Kidney tubule cell (primary cell): ENCODE measurements around the gene TM2D1.
"Not testable (repeated sequence)": the region's sequence is repeated elsewhere in the genome, so short reads cannot be mapped to it uniquely, and the experiment has no call there.

Source experiments
- DNase-seq: peaks from one replicate; pipeline ENCODE4 v3.0.0-alpha.2; 2018; ENCODE audit warnings: low spot score

TM2D1 gene

DNA sequence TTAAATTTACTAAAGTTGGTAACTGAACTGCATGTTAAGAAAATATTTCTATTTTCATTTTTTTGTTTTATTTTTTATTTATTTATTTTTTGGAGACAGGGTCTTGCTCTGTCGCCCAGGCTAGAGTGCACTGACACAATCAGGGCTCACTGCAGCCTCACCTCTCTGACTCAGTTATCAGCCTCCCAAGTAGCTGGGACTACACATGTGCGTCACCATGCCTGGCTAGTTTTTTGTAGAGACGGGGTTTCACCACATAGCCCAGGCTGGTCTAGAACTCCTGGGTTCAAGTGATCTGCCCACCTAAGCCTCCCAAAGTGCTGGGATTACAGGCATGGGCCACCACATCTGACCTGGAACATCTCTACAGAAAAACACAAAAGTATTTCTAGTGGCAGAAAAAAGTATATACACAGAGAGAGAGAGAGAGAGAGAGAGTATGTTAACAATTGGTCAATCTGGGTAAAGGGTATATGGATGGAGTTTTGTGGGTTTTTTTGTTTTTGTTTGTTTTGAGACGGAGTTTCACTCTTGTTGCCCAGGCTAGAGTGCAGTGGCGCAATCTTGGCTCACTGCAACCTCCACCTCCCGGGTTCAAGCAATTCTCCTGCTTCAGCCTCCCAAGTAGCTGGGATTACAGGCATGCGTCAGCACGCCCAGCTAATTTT, 5.8 kb downstream of the TM2D1 start:
- DNase-seq: not testable (repeated sequence)

DNA sequence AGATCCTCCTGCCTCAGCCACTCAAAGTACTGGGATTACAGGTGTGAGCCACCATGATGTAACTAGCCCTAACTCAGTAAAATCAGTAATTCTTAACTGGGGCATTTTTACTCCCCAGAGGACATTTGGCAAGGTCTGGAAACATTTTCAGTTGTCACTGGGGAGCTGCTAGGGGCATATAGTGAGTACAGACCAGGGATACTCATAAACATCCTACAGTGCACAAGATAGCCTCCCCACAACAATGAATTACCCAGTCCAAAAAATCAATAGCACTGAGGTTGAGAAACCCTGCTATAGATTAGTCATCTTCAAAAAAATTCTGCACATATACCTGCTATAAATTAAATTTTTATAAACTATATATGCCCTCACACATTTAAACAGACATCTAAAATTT, 13.0 kb downstream of the TM2D1 start:
- no peak for DNase-seq

DNA sequence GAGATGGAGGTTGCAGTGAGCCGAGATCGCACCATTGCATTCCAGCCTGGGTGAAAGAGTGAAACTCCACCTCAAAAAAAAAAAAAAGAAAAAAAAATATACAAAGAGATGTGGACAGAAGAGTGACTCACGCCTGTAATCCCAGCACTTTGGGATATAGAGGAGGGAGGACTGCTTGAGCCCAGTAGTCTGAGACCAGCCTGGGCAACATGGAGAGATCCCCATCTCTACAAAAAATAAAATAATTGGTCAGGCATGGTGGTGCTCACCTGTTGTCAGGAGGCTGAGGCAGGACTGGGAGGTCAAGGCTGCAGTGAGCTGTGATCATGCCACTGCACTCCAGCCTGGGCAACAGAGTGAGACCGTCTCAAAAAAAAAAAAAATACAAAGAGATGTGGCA, 13.7 kb downstream of the TM2D1 start:
- peak; percentile 33 for DNase-seq

DNA sequence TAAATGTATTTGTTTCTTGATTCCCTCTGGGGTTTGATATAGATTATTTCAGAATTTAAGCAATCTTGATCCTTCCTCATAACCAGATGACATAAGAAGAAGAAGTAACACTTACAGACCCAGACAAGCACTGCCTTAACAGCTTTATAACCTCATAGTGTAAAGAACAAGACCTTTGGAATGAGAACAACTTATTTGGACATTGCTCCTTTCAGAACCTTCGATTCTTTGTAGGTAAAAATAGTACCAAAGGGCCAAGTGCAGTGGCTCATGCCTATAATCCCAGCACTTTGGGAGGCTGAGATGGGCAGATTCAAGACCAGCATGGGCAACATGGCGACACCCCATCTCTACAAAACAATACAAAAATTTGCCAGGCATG, 15.0 kb downstream of the TM2D1 start:
- DNase-seq: no peak

DNA sequence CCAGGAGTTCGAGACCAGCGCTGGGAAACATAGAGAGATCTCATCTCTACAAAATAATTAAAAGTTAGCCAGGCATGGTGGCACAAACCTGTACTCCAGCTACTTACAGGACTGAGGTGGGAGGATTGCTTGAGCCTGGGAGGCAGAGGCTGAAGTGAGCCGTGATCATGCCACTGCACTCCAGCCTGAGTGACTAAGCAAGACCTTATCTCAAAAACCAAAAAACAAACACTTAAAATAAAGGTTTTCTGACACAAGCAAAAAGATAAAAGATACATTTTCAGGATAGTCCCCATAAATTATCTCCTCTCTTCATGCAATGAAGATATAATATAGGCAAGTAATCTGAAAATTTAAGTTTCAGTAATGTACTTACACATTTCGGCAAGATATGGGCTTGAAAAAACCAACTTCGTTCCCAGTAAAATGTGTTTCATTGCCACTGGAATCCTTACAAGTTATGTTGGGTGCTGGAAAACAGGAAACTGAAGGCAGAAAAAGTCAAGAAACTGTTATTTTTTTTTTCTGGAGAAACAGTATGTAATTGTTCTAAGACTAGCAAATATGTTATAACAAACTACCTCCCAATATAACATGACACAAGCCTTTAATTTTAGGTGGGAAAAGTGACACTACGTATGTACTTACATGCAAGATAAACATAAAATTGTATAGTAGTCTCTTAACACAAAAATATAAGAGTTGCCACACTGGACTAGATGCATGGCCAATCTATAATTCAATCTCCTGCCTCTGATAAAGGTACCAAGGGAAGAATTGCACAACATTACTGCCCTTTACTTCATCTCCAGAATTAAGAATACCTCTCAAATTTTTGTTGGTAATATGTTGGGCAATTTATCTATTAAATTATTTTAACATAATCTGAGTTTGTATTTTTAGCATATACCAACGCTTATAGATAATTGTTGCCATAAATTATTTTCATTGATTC, 15.7 kb downstream of the TM2D1 start:
- no peak for DNase-seq

DNA sequence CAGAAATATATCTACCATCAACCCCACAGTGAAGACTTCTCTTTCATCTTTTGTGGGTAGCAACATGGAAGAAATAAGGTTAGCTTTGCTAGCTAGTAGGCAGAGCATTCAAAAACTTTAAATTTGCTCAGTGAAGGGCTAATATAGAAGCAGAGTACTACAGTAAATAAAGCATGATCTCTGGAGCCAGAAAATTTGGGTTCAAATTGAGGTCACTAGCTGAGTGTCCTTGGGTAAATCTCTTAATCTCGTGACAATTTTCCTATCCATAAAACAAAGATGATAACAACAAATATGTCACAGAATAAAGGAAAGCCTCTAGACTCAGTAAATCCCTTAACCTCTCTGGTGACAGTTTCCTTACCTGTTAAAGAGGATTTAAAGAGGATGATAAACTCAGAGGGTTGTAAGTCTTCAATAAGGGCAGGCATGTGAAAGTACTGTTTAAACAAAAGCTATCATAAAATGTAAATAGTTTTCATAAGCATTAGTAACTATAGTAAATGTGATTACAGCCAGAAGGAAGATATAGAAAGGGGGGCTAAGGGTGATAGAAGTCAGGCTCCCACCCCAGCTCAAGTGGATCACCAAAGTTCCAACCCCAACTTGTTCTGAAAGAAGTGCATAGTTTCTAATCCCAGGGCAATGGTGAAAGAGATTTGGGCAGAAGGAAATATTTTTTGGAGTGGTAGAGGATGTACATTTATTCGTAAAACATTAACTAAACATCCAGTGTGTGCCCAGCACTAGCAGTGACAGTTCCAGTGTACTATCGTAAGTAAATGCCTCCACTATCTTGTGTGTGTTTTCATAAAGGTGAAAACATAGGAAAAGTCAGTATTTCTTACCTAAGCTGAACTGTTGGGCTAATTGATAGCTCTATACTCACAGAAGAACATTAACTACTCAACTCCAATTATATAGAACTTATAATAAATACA, 24.8 kb downstream of the TM2D1 start:
- no peak for DNase-seq

DNA sequence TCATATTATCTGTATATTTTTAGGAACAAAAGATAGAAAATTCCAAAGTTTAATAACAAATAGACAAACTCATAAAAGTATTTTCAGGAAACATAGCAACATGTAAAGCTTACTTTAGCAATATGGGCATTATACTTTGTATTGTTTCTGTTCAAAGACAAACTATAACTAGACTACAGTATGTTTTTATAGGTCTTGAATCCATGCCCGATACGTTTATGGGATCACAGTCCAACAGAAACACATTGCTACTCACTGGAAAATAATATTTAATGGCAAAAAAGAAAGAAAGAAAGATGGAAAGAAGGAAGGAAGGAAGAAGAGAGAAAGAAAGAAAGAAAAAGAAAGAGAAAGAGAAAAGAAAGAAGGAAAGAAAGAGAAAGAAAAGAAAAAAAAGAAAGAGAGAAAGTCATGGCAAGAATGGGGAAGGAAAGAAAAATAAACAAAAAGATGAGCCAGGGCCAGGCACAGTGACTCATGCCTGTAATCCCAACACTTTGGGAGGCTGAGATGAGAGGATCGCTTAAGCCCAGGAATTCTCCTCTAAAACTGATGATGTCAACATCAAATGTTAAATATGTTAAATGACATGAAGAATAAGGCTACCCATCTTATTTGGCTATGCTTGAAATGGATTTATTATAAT, 32.7 kb downstream of the TM2D1 start:
- peak; percentile 44 for DNase-seq

DNA sequence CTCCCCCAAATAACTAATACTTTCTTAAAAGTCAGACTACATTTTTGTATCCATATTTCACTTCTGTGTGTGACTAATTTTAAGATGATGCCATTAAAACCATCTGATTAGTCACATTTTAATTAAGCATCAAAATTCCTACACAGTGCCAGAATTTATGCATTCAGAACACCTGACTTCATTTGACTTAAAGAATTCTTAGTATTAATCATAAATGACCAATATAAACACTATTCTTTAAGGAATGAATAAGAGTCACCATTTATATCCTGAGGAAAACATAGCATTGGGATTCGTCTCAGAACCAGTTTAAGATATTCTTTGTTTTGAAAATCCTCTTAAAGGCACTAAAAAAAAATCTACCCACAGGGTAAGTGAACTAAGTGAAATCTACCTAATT, 37.0 kb downstream of the TM2D1 start:
- no peak for DNase-seq

DNA sequence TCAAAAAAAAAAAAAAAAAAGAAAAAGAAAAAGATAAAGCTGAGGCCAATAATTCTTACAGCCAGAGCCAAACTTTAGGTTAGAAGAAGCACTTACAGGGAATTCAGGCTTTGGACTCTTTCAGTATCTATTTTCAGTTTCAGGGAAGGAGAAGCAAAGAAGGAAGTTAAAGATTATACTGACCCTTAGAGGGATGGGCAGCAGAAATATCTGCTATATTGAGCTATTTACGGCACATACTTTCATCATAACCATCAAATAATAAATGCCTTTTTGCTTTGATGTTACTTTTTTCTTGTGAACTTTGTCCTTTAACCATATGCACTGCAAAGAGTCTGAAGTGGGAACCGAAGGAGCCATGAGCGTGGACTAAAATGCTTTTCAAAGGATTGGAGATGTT, 42.0 kb downstream of the TM2D1 start:
- no peak for DNase-seq

DNA sequence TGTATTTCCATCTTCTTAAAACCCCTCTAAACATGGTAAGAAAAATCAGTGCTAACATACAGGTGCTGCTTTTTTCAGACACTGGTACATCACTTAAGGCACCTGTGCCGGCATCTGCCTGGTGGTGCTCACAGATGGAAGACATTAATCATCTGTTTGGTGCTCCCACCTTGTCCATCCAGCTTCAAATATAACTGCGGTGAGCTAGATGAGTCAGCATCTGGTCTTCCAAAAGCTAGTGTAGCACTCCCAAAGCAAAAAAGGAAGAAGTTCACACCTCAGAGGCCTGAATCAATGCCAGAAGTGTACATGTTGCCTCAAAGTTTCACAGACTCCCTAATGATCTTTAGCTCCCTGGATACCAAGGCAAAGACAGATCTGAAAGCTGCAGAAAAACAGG, 44.4 kb downstream of the TM2D1 start:
- no peak for DNase-seq

DNA sequence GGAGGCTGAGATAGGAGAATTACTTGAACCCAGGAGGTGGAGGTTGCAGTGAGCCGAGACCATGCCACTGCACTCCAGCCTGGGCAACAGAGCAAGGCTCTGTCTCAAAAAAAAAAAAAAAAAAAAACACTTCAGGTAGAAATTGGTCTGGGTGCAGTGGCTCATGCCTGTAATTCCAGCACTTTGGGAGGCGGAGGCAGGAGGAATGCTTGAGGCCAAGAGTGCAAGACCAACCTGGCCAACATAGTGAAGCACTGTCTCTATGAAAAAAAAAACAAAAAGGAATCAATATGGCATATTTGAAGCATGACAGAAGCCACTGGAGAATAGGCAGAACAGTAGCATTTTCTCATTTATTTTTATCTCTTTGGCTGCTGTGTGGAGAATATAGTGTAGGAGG, 48.1 kb downstream of the TM2D1 start:
- not testable (repeated sequence) for DNase-seq

DNA sequence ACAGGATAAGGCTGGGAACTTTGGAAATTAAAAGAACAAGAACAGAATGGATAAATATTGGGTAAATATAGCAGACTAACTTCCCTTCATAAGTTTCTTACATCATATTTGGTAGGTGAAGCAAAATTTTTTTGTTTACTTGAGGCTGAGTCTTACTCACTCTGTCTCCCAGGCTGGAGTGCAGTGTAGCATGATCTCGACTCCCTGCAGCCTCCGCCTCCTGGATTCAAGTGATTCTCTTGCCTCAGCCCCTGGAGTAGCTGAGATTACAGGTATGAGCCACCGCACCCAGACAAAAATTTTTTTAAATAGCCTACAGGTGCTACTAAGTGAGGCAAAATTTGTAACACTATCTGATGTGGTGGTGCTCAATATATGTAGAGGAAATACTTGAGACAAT, 50.7 kb downstream of the TM2D1 start:
- DNase-seq: peak; percentile 46

DNA sequence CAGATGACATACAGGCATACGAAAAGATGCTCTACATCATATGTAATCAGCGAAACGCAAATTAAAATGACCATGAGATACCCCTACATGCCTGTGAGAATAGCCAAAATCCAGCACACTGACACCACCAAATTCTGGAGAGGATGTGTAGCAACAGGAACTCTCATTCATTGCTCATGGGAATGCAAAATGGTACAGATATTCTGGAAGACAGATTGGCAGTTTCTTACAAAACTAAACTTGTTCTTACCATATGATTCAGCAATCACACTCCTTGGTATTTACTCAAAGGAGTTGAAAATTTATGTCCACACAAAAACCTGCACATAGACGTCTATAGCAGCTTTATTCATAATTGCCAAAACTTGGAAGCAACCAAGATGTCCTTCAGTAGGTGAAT, 52.6 kb downstream of the TM2D1 start:
- no peak for DNase-seq

DNA sequence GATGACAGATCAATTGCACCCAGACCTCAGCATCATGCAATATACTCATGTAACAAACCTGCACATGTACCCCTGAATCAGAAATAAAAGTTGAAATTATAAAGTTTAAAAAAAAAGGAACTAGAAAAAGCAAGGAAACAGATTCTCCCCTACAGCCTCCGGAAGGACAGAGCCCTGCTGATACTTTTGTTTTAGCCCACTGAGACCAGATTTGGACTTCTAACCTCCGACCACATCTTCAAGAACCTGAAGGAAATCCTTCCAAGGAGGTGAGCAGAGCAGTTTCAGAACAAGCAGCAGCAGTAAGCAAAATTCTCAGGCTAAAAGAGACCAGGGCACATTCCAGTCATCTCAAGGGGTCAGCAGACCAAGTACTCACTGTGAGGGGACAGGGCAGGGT, 54.5 kb downstream of the TM2D1 start:
- no peak for DNase-seq

DNA sequence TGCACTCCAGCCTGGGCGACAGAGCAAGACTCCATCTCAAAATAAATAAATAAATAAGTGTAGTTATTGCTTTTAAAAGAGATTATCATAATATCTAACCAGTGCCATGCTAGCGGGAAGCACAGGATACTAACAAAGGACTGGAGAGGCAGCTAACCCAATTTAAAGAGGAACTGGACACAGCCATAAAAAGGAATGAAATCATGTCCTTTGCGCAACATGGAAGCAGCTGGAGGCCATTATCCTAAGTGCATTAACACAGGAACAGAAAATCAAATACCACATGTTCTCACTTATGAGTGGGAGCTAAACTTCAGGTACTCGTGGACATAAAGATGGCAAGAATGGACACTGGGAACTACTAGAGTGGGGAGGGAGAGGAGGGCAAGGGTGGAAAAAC, 54.9 kb downstream of the TM2D1 start:
- DNase-seq: no peak

DNA sequence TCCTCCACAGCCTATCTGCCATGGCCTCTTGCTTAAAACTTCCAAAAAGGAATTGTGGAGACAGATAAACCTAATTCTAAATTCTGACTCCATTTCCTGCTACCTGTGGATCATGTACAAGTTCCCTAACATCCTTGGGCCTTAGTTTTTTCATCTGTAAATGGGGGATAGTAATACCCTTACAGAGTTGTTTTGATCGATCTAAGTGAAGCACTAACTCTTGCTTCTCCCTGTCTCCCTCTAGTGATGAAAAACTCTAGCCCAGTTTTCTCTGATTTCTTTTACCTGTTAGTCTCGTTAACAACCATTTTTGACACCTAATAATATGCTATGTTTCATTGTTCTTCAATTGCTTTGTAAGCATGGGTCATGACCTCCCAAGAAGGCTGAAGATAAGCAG, 65.9 kb downstream of the TM2D1 start:
- no peak for DNase-seq

DNA sequence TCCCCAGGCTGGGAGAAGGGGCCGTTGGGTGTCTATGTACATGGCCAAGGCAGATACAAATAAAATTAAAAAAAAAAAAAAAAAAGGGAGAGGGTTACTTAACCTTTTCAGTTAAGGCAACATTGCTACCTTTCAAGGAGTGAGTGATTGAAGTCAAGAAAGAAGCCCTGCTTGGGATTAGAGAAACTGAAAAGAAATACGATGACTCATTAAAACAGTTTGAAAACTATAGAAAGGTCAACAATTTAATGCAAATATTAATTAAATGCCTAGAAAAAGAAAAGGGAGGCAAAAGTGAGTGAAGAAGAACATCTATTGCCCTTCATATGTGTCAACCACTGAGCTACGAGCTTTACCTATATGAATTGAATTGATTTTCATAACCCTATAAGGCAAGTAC, 69.5 kb downstream of the TM2D1 start:
- no peak for DNase-seq

DNA sequence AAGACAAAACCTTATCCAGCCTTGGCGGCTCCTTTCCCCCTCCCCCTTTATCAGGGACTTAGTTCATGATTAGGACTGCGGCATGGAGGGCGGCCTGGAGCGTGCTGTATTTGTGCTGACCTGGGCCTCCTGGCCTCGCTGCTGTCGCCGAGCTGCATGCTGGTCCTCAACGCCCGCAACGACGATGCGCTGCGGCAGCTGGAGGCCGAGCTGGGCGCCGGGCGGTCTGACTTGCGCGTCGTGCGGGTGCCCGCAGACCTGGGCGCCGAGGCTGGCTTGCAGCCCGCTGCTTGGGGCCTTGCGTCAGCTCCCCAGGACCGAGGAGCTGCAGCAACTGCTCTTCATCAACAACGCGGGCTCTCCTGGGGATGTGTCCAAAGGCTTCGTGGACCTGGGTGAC, 70.9 kb downstream of the TM2D1 start:
- no peak for DNase-seq

DNA sequence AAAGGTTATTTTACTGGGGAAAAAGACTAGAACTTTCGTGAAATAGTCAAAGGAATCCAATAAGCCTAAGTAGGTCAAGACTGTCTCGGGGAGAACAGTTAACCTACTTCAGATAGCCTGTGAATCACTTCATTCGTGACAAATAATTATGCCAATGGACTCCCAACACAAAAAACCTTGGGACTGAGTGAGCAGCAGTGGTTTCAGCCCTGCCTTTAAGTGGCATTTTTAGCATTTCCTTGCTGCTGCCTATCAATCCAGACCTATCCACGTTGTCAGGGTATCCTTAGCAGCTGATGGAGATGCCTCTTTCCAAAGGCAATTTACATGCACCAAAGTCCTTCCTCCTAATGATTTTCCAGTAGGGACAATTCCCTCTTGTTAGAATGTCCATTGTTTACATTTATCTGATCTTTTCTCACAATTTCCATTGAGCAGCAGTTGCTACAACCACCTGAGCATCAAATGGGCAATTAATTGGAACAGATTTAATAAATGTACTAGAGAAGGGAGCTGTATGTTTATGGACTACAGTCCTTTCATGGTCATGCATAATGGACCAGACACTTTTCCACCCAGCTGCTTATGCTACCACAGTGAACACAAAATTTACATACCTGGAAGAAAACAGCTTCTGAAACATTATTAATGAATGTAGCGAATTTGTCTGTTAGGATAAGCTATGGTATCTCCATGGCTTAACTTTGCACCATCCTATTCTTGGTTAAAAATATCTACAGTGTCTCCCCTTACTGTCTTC, 75.8 kb downstream of the TM2D1 start:
- no peak for DNase-seq

DNA sequence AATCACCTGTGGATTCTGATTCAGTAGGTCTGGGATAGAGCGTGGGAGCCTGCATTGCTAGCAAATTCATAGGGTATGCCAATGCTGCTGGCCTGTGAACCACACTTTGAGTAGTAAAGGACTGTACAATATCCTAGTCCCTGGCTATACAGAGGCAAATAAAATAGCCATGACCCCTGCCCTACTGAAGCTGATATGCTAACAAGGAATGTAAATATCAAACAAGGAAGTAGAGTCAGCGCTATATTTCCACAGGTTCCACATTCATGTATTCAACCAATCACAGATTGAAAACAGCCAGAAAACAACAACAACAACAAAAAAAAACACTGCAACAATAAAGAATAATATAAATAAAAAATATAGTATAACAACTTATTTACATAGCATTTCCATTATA, 77.8 kb downstream of the TM2D1 start:
- no peak for DNase-seq

DNA sequence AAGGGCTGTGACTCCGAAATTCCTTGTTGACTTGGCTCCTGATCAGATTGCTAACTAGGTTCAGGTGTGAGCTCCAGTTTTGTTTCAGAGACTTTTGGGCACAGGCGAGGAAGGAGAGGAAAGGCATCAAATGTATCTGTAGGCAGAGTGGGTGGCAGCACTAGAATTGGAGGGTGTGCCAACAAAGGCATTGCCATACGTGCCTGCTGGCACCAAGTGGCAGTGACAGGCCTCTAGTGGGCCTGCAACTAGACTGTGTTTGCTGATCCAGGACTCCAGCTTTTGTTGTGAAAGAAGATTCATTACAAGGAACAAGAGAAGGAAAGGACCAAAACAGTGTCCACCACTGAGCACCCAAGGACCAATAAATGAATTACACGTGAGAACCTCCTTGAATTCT, 79.5 kb downstream of the TM2D1 start:
- DNase-seq: no peak
